ENCODE results near the gene PNMA6A.
A peak's percentile ranks its signal among the peaks of the same experiment; 100 is the strongest.
"Not testable (repeated sequence)": the region's sequence is repeated elsewhere in the genome, so short reads cannot be mapped to it uniquely, and the experiment has no call there.

The PNMA6A gene

GRCh38 chrX:153083238-153083923 is 11.1 kb downstream of the PNMA6A start:
- H4K5ac ChIP-seq (ENCODE audit: low read length); H3K18ac ChIP-seq (ENCODE audit: low read length); H3K4me2 ChIP-seq (ENCODE audit: low read length); H3K9ac ChIP-seq (ENCODE audit: low read length); H3K27ac ChIP-seq (ENCODE audit: low read depth, low read length); H3K56ac ChIP-seq (ENCODE audit: low read length); H3K79me1 ChIP-seq (ENCODE audit: low read length); H3K4me3 ChIP-seq (ENCODE audit: low read length); H2BK15ac ChIP-seq (replicated peaks; ENCODE audit: low read depth); H3K27me3 ChIP-seq (ENCODE audit: insufficient read depth, low read length, poor library complexity); H3K36me3 ChIP-seq (ENCODE audit: control insufficient read depth, insufficient read depth, low read length); H3K79me2 ChIP-seq (ENCODE audit: control insufficient read depth, insufficient read depth, low read length); H4K8ac ChIP-seq (ENCODE audit: low read depth, low read length); H2BK5ac ChIP-seq (ENCODE audit: low read length); H3K4ac ChIP-seq (ENCODE audit: low read depth, low read length); H2BK120ac ChIP-seq (ENCODE audit: low read depth, low read length); H2AK5ac ChIP-seq (ENCODE audit: low read length); H3K23ac ChIP-seq (ENCODE audit: low read length); DNase-seq; H3K4me1 ChIP-seq (ENCODE audit: control insufficient read depth, low read depth, low read length): not testable (repeated sequence)
- no CpG with 5 or more reads among the region's 23 CpGs for WGBS (ENCODE audit: extremely low coverage, insufficient coverage, low lambda C conversion rate)

- H3K4ac ChIP-seq (ENCODE audit: low read depth, low read length): no peak overlapping the region
- no peaks in the 10 kb centered on the region for H3K79me2 ChIP-seq (ENCODE audit: control insufficient read depth, insufficient read depth, low read length)
- H3K9ac ChIP-seq (ENCODE audit: low read length): no peak overlapping the region
- H3K36me3 ChIP-seq (ENCODE audit: control insufficient read depth, insufficient read depth, low read length): no peaks in the 10 kb centered on the region
- no peaks in the 10 kb centered on the region for H3K4me1 ChIP-seq (ENCODE audit: control insufficient read depth, low read depth, low read length)
- no peak overlapping the region for H4K5ac ChIP-seq (ENCODE audit: low read length)
- no peak overlapping the region for H3K27ac ChIP-seq (ENCODE audit: low read depth, low read length)
- H3K56ac ChIP-seq (ENCODE audit: low read length): no peak overlapping the region
- no peak overlapping the region for H3K4me3 ChIP-seq (ENCODE audit: low read length)
- no peak overlapping the region for H2AK5ac ChIP-seq (ENCODE audit: low read length)
- H3K4me2 ChIP-seq (ENCODE audit: low read length): no peak overlapping the region
- WGBS (ENCODE audit: extremely low coverage, insufficient coverage, low lambda C conversion rate): no CpG with 5 or more reads among the region's 3 CpGs
- no peak overlapping the region for H2BK120ac ChIP-seq (ENCODE audit: low read depth, low read length)
- peak; percentile 0 for DNase-seq
- H3K27me3 ChIP-seq (ENCODE audit: insufficient read depth, low read length, poor library complexity): no peaks in the 10 kb centered on the region
- no peak overlapping the region for H2BK15ac ChIP-seq (replicated peaks; ENCODE audit: low read depth)
- H4K8ac ChIP-seq (ENCODE audit: low read depth, low read length): no peak overlapping the region
- no peak overlapping the region for H3K18ac ChIP-seq (ENCODE audit: low read length)
- H3K79me1 ChIP-seq (ENCODE audit: low read length): no peaks in the 10 kb centered on the region
- H3K23ac ChIP-seq (ENCODE audit: low read length): no peak overlapping the region
- no peak overlapping the region for H2BK5ac ChIP-seq (ENCODE audit: low read length)
Measured at GRCh38 chrX:153102418-153102817, 30.2 kb downstream of the PNMA6A start.

- DNase-seq; H3K79me1 ChIP-seq (ENCODE audit: low read length); H3K4ac ChIP-seq (ENCODE audit: low read depth, low read length); H3K36me3 ChIP-seq (ENCODE audit: control insufficient read depth, insufficient read depth, low read length); H3K18ac ChIP-seq (ENCODE audit: low read length); H3K4me1 ChIP-seq (ENCODE audit: control insufficient read depth, low read depth, low read length); H3K23ac ChIP-seq (ENCODE audit: low read length); H3K4me3 ChIP-seq (ENCODE audit: low read length); H4K8ac ChIP-seq (ENCODE audit: low read depth, low read length); H2BK5ac ChIP-seq (ENCODE audit: low read length); H2AK5ac ChIP-seq (ENCODE audit: low read length); H3K9ac ChIP-seq (ENCODE audit: low read length); H4K5ac ChIP-seq (ENCODE audit: low read length); H2BK15ac ChIP-seq (replicated peaks; ENCODE audit: low read depth); H3K4me2 ChIP-seq (ENCODE audit: low read length); H2BK120ac ChIP-seq (ENCODE audit: low read depth, low read length); H3K27me3 ChIP-seq (ENCODE audit: insufficient read depth, low read length, poor library complexity); H3K56ac ChIP-seq (ENCODE audit: low read length); H3K79me2 ChIP-seq (ENCODE audit: control insufficient read depth, insufficient read depth, low read length); H3K27ac ChIP-seq (ENCODE audit: low read depth, low read length): not testable (repeated sequence)
- no CpG with 5 or more reads among the region's 1 CpG for WGBS (ENCODE audit: extremely low coverage, insufficient coverage, low lambda C conversion rate)
Measured at GRCh38 chrX:153104959-153105358, 32.7 kb downstream of the PNMA6A start.

- H4K5ac ChIP-seq (ENCODE audit: low read length); H2BK5ac ChIP-seq (ENCODE audit: low read length); H3K4me3 ChIP-seq (ENCODE audit: low read length); H3K27me3 ChIP-seq (ENCODE audit: insufficient read depth, low read length, poor library complexity); H3K56ac ChIP-seq (ENCODE audit: low read length); H3K4ac ChIP-seq (ENCODE audit: low read depth, low read length); H3K79me2 ChIP-seq (ENCODE audit: control insufficient read depth, insufficient read depth, low read length); H3K36me3 ChIP-seq (ENCODE audit: control insufficient read depth, insufficient read depth, low read length); H2AK5ac ChIP-seq (ENCODE audit: low read length); H3K18ac ChIP-seq (ENCODE audit: low read length); H3K27ac ChIP-seq (ENCODE audit: low read depth, low read length); H4K8ac ChIP-seq (ENCODE audit: low read depth, low read length); H3K79me1 ChIP-seq (ENCODE audit: low read length); H2BK15ac ChIP-seq (replicated peaks; ENCODE audit: low read depth); H3K4me2 ChIP-seq (ENCODE audit: low read length); H3K4me1 ChIP-seq (ENCODE audit: control insufficient read depth, low read depth, low read length); H3K23ac ChIP-seq (ENCODE audit: low read length); H2BK120ac ChIP-seq (ENCODE audit: low read depth, low read length); H3K9ac ChIP-seq (ENCODE audit: low read length); DNase-seq: not testable (repeated sequence)
- no CpG with 5 or more reads among the region's 12 CpGs for WGBS (ENCODE audit: extremely low coverage, insufficient coverage, low lambda C conversion rate)
Measured at GRCh38 chrX:153106092-153106801, 34.0 kb downstream of the PNMA6A start.

- H2BK15ac ChIP-seq (replicated peaks; ENCODE audit: low read depth); H4K8ac ChIP-seq (ENCODE audit: low read depth, low read length); DNase-seq; H3K23ac ChIP-seq (ENCODE audit: low read length); H3K27ac ChIP-seq (ENCODE audit: low read depth, low read length); H3K4me3 ChIP-seq (ENCODE audit: low read length); H3K4ac ChIP-seq (ENCODE audit: low read depth, low read length); H3K4me2 ChIP-seq (ENCODE audit: low read length); H4K5ac ChIP-seq (ENCODE audit: low read length); H2BK5ac ChIP-seq (ENCODE audit: low read length); H2AK5ac ChIP-seq (ENCODE audit: low read length); H2BK120ac ChIP-seq (ENCODE audit: low read depth, low read length); H3K9ac ChIP-seq (ENCODE audit: low read length); H3K79me2 ChIP-seq (ENCODE audit: control insufficient read depth, insufficient read depth, low read length); H3K4me1 ChIP-seq (ENCODE audit: control insufficient read depth, low read depth, low read length); H3K79me1 ChIP-seq (ENCODE audit: low read length); H3K27me3 ChIP-seq (ENCODE audit: insufficient read depth, low read length, poor library complexity); H3K56ac ChIP-seq (ENCODE audit: low read length); H3K36me3 ChIP-seq (ENCODE audit: control insufficient read depth, insufficient read depth, low read length); H3K18ac ChIP-seq (ENCODE audit: low read length): not testable (repeated sequence)
- WGBS (ENCODE audit: extremely low coverage, insufficient coverage, low lambda C conversion rate): no CpG with 5 or more reads among the region's 2 CpGs
Measured at GRCh38 chrX:153110735-153111134, 38.5 kb downstream of the PNMA6A start.

Measured in mesendoderm (in vitro differentiated cells).